GM12872 (cell line): ENCODE data around the gene MPZ.

ENCODE experiments used
- TF ChIP-seq, protein P1 (sequence below): IDR thresholded peaks from 3 replicates; pipeline ENCODE4 v1.5.1; 2011; ENCODE audit warnings: low read depth, mild to moderate bottlenecking, low read length, moderate library complexity; ENCODE audit not compliant: insufficient read depth

Gene MPZ

DNA sequence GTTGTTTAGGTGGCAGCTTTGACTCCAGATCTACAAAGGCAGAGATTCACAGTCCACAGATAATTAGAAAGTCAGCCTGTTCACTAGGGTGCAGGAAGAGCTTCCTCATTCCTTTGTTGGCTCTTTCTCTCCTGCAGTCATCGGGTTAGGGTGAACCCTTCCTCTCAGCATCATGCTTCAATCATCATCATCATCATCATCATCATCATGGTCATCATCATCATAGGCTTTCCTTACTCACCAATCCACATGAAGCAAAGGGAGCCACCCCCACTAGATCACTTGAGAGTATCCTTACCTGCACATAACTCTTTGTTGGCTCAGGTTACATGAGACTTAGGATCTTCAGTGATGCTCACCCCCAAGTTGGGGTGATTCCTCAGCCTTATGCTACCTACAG lies 19.0 kb downstream of the MPZ start:
- TF ChIP-seq, protein P1, sequence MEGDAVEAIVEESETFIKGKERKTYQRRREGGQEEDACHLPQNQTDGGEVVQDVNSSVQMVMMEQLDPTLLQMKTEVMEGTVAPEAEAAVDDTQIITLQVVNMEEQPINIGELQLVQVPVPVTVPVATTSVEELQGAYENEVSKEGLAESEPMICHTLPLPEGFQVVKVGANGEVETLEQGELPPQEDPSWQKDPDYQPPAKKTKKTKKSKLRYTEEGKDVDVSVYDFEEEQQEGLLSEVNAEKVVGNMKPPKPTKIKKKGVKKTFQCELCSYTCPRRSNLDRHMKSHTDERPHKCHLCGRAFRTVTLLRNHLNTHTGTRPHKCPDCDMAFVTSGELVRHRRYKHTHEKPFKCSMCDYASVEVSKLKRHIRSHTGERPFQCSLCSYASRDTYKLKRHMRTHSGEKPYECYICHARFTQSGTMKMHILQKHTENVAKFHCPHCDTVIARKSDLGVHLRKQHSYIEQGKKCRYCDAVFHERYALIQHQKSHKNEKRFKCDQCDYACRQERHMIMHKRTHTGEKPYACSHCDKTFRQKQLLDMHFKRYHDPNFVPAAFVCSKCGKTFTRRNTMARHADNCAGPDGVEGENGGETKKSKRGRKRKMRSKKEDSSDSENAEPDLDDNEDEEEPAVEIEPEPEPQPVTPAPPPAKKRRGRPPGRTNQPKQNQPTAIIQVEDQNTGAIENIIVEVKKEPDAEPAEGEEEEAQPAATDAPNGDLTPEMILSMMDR = no peak

DNA sequence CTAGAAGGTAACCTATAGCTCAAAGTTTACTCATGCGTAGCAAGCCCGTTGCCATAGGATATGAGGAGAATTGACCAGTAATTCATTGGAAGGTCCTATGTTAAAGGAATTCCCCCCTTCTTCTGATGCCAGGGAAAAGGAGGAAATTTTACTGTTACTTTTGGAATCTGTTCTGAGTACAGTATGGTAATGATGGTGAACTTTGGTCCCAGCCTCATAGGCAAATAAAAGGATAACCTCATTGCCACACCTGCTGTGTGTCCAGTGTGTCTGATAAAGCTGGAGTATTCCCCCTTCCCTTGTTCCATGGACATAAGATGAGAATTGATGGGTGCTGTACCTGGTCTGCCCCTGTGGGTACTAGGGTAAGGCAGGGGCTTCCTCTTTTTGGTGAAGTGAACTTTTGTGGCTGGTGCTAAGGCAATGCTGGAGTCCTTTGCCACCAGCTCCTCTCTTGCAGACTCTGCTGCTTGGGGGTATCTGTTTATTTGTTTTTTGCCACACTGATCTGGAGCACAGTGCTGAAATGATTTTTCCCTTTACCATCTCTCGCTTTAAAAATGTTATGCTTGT lies 22.2 kb downstream of the MPZ start:
- TF ChIP-seq, protein P1 = no peak

DNA sequence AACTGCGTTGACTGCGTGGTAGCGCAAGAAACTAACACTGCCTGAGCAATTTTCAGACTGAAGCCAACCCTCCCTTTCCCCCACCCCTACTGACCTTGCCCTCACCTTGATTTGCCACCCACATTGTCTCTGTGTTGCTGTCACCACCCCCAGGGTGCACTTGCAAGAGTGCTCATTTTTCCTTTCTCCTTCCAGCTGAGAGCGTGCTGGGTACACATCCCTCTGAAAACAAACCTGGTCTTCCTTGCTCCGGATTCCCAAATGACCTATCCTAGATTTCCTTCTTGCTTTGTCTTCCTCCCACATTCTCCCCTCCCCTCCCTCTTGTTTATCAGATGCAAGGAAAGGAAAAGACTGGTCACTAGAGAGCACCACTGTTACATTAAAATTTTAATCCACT lies 24.2 kb downstream of the MPZ start:
- TF ChIP-seq, protein P1 = no peak

DNA sequence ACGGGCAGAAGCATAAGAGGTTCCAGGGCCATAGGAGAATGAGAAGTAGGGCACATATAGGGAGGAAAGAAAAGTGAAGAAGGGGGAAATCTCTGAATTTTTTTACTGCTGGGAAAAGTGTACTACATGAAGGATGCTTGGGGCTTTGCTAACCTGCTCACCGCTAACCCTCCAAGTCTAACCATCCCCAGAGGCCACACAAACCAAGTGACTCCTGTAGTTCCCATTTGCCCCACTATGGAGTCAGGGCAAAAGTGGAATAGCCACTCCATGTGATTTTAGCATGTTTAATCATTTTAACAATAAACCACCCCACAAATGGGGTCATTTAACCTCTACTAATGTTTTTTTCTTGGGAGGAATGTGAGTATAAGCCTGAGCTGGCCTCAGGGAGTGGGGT lies 24.7 kb downstream of the MPZ start:
- TF ChIP-seq, protein P1 = no peak

DNA sequence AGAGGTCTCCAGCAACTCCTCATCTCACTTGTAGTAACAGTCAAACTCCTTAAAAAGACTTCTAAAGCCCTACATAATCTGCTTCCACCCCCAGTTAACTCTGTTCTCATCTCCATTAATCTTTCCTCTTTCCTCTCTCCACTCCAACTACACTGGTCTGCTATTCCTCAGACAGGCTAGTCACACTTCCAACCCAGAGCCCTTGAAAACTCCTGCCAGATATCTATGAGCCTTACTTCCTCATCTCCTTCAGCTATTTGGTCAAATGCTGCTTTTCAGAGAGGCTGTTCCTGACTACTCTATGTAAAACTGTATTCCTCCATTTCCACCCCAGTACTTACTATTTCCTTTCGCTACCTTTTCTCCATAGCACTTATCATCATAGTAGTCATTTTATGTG lies 26.8 kb downstream of the MPZ start:
- TF ChIP-seq, protein P1 = no peak

DNA sequence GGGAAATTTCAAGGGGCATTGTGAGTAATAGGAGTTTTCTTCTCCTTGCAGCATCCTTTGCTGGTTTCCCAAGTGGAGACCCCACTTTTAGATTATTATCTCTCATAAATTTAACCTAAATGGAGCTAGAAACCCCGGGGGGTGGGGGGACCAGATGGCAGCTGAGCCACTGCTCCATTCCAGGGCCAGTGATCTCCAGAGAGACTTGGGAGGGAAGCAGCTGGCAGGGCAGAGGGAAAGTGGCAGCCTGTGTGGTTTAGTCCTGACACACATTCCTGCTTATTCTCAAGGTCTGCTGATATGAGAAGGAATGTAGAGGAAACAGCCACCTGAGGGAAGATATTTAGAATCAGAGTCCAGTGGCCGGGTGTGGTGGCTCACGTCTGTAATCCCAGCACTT lies 34.9 kb downstream of the MPZ start:
- TF ChIP-seq, protein P1 = no peak

DNA sequence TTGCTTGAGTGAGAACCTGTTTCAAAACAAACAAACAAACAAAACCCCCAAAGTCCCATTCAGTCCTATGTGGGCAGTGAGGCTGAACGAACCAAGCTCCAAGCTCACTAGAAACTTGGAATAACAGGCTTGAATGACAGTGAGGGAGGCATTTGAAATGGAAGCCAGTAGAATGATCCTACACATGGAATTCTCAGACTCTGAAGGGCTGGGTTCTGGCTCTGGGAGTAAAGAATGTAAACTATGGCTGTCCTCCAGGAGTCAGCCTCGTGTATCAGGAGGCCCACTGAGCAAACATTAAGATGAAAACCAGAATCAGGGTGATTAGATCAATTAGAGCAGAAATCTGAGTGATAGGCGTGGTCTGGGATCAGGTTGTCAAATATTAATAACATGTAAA lies 36.4 kb downstream of the MPZ start:
- TF ChIP-seq, protein P1 = no peak

DNA sequence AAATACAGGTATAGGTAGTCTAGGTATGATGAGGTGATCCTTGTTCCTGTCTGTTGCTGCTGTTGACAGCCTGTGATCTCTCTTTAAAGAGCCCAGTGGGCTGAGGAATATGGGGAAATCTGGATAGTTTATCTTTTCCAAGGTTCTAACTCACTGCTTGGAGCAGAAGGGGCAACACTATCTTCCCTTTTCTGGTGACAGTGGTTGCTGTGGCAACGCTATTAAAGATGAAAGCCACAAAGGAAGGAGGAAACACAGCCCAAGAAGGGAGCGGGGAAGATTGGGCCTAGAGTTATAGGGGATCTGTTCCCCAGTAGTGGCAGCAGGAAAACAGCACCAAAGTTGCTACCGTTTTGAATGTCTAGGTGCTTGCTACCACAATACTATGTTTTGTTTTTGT lies 42.4 kb downstream of the MPZ start:
- TF ChIP-seq, protein P1 = no peak
